GM23338 (cell line): ENCODE results near the gene MYT1.

ENCODE experiments used
- CTCF ChIP-seq, 2 experiments: fragments of 200-600 bp in 1 of 2; sonication (generic) in 1 of 2; conservative IDR thresholded peaks; 2 replicates each; pipeline versions ENCODE4 v1.5.1 to v1.6.1; 2016 to 2017; ENCODE audit warnings: antibody characterized with exemption in 2 of 2, low read depth in 2 of 2, mild to moderate bottlenecking in 2 of 2, moderate library complexity in 1 of 2
- EZH2phosphoT487 ChIP-seq: fragments of 200-600 bp; sonication (generic); IDR thresholded peaks from one replicate; pipeline ENCODE4 v1.8.1; 2018; ENCODE audit warnings: antibody characterized with exemption; ENCODE audit not compliant: unreplicated experiment
- REST ChIP-seq: IDR thresholded peaks from one replicate; pipeline ENCODE4 v1.6.1; 2018; ENCODE audit warnings: antibody characterized with exemption; ENCODE audit not compliant: unreplicated experiment
- STAT1 ChIP-seq: IDR thresholded peaks from one replicate; pipeline ENCODE4 v1.6.1; 2016; ENCODE audit warnings: antibody characterized with exemption; ENCODE audit not compliant: unreplicated experiment

- TF ChIP-seq STAT1, result no peak
- no peak for TF ChIP-seq CTCF (conservative IDR thresholded peaks at IDR 0.05; ENCODE audit: low read depth in 2 of 2)
- no peak for TF ChIP-seq EZH2phosphoT487
- no peak for TF ChIP-seq REST
These were observed 105.6 kb downstream of the MYT1 start for GRCh38 chr20:64269604-64270411.
